IPS-NIHi11 (cell line): ENCODE data around the gene CYP21A2.
"Not testable (repeated sequence)": the region's sequence is repeated elsewhere in the genome, so short reads cannot be mapped to it uniquely, and the experiment has no call there.

Experiments used
- DNase-seq: peaks from one replicate; pipeline ENCODE4 v3.0.0; 2012; ENCODE audit warnings: mixed read lengths, low spot score

Gene CYP21A2

GRCh38 chr6:32035283-32036013 is 2.8 kb upstream of the CYP21A2 start:
- DNase-seq: not testable (repeated sequence)

GRCh38 chr6:32037136-32037535 is 1.1 kb upstream of the CYP21A2 start:
- not testable (repeated sequence) for DNase-seq

GRCh38 chr6:32038878-32039277 is 663 bp downstream of the CYP21A2 start:
- not testable (repeated sequence) for DNase-seq

- not testable (repeated sequence) for DNase-seq
Observed at GRCh38 chr6:32039321-32040274, 1.4 kb downstream of the CYP21A2 start.

- DNase-seq: not testable (repeated sequence)
Observed at GRCh38 chr6:32040299-32041049, 2.3 kb downstream of the CYP21A2 start.

- DNase-seq: not testable (repeated sequence)
Observed at GRCh38 chr6:32041050-32041321, 2.8 kb downstream of the CYP21A2 start.

GRCh38 chr6:32041385-32041784 is 3.2 kb downstream of the CYP21A2 start:
- DNase-seq: not testable (repeated sequence)

- DNase-seq: not testable (repeated sequence)
Observed at GRCh38 chr6:32042276-32042675, 4.1 kb downstream of the CYP21A2 start.

- DNase-seq: not testable (repeated sequence)
Observed at GRCh38 chr6:32043589-32044380, 5.6 kb downstream of the CYP21A2 start.

GRCh38 chr6:32044916-32045315 is 6.7 kb downstream of the CYP21A2 start:
- not testable (repeated sequence) for DNase-seq

- DNase-seq: no peak
Observed at GRCh38 chr6:32045811-32046449, 7.7 kb downstream of the CYP21A2 start.

- DNase-seq: peak; percentile 46
Observed at GRCh38 chr6:32046450-32047083, 8.4 kb downstream of the CYP21A2 start.

- DNase-seq: no peak
Observed at GRCh38 chr6:32047084-32047478, 8.9 kb downstream of the CYP21A2 start.

GRCh38 chr6:32047539-32047854 is 9.3 kb downstream of the CYP21A2 start:
- no peak for DNase-seq

- DNase-seq: peak; percentile 92
Observed at GRCh38 chr6:32047855-32048766, 9.9 kb downstream of the CYP21A2 start.

GRCh38 chr6:32049149-32049548 is 10.9 kb downstream of the CYP21A2 start:
- DNase-seq: not testable (repeated sequence)

GRCh38 chr6:32049736-32050135 is 11.5 kb downstream of the CYP21A2 start:
- not testable (repeated sequence) for DNase-seq

GRCh38 chr6:32050562-32050961 is 12.3 kb downstream of the CYP21A2 start:
- no peak for DNase-seq

GRCh38 chr6:32052626-32053025 is 14.4 kb downstream of the CYP21A2 start:
- not testable (repeated sequence) for DNase-seq

- DNase-seq: not testable (repeated sequence)
Observed at GRCh38 chr6:32053314-32053713, 15.1 kb downstream of the CYP21A2 start.
